Umbilical cord (tissue), 2 donors: ENCODE data around the gene ZSWIM4. TPM values are rescaled to one million over a fixed set of nuclear protein-coding genes. Genes with fewer than 3 reads are reported as not detected.
A peak's percentile ranks its signal among the peaks of the same experiment; 100 is the strongest.
"Not testable (repeated sequence)": the region's sequence is repeated elsewhere in the genome, so short reads cannot be mapped to it uniquely, and the experiment has no call there.

Experiments used
- DNase-seq: peaks from one replicate; pipeline ENCODE4 v3.0.0-alpha.2; 2015; ENCODE audit warnings: low spot score
- total RNA-seq: library from RNA; depleted of rRNA; stranded (reverse); fragments of >200 nt; gene quantifications from one replicate; pipeline ENCODE4 v1.2.3, GENCODE V29; 2014; ENCODE audit warnings: low replicate concordance; ENCODE audit not compliant: insufficient read depth

ZSWIM4 gene
- total RNA-seq, 1 donor from 2014 or later = 2.9 TPM

DNA sequence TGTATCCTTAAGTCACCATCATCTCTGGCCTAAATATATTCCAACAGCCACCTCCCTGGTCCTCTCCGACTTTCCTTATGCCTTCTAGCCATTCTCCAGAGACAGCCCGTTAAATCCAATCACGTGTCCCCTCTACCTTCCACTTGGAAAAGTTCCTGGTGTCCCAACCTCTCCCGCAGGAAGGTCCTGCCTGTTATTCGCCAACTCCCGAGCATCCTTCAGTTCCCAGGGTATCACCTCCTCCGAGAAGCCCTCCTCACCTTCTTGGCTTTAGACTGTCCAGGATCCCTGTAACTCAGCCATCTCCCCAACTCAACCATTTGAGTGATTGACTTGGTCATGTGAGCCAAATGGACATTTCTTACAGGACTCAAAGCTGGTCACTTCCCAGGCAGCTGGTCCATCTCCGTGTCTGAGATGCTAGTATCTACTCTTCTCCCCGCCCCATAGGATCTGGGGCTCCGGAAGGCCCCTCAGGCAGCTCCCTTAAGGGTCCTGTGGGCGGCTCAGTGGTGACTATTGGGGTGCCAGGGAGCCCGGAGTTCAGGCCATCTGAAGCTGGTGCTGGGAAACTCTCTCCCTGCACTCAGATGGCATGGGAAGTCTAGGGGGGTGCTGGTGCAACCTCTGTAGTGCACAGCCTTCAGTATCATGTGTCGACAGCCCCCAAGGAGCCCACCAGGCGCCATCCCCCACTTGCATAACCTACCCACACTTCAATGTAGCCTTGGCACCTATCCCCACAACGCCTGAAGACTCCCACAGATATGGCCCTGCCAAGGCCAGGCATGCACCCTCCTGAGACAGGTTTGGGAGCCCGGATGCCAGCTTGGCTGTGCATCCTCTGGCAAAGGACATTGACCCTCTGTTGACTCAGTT is 53.8 kb downstream of the ZSWIM4 start:
- no peak for DNase-seq

DNA sequence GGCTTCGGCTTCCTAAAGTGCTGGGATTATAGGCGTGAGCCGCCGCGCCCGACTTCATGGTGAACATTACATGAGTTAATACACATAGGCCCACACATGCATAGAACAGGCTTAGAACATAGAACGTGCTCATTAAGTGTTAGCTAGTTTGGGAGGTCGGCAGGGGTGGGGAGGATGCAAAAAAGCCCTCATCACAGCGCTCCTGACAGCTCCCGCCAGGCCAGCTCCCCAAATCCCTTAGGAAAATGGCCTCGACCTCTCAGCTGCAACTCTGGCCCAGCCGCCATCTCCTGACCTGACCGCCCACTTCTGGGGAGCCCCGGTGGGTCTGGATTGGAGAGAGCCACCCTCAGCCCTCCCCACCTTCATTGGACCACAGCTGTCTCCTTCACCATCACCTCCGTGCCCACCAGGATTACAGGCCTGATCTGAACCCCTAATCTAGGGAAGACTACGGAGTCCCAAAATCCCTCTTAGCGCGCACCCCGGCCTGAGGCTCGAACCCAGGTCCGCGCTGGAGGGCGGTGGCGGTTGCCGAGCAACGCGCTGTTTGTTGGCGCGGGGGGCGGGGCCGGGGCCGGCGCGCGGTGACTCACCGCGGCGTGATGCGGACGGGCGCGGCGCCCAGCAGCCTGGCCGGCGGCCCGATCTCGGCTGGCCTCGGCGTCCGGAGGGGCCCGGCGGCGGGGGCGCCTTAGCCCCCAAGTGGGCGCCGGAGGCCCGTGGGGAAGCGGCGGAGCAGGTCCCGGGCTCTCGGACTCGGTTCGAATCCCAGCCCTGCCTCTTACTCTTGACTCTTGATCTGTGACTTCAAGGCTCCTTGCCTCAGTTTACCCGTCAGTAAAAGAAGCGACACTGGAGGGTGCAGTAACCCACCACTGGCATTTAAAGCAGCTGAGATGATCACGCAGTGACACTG is 55.0 kb downstream of the ZSWIM4 start:
- DNase-seq = peak; percentile 87

GRCh38 chr19:13850910-13851733 is 55.9 kb downstream of the ZSWIM4 start:
- peak; percentile 90 for DNase-seq

GRCh38 chr19:13851734-13852114 is 56.5 kb downstream of the ZSWIM4 start:
- not testable (repeated sequence) for DNase-seq

DNA sequence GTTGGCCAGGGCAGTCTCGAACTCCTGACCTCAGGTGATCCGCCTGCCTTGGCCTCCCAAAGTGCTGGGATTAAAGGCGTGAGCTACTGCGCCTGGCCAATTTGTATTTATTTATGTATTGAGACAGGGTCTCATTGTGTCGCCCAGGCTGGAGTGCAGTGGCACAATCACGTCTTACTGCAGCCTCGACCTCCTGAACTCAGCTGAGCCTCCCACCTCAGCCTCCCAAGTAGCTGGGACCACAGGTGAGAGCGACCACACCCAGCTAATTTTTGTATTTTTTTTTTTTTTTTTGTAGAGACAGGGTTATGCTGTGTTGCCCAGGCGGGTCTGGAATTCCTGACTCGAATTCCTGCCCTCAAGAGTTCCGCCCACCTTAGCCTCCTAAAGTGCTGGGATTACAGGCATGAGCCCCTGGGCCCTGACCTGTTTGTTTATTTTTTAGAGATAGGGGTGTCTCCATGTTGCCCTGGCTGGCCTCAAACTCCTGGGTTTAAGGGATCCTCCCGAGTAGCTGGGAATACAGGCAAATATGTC is 57.0 kb downstream of the ZSWIM4 start:
- DNase-seq = not testable (repeated sequence)

DNA sequence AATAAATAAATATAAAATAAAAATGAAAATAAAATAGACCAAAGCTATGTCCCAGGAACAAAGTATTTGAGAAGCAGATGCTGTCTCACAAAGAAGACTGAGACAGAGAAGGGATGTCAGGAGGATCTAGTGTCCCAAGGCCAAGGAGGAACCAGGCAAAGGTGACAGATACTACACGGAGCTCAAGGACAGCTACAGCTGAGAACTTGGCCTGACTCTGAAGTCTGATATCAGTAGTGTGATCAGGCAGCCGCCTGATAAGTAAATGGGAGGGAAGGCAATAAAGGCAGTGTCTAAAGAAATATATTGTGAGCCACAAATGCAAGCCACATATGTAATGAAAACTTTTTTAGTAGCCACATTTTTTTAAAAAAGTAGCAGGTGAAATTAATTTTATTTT is 61.3 kb downstream of the ZSWIM4 start:
- no peak for DNase-seq

GRCh38 chr19:13859361-13859880 is 64.2 kb downstream of the ZSWIM4 start:
- no peak for DNase-seq

- no peak for DNase-seq
Observed at GRCh38 chr19:13860679-13861391, 65.6 kb downstream of the ZSWIM4 start.

DNA sequence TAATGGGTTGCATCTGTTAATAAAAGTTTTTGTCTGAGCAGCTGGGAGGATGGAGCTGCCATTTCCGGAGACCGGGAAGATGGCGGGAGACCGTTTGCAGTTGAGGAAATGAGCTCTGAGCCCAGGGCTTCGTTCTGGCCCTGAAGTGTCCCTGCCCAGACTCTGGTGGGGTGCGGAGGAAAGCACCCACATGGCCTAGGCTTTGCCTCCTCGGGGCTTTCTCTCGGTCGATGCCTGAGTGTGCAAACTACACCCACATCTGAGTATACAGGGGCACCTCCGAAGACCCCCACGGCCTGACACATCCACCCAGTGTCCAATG is 66.1 kb downstream of the ZSWIM4 start:
- no peak for DNase-seq

GRCh38 chr19:13861714-13862531 is 66.7 kb downstream of the ZSWIM4 start:
- DNase-seq = peak; percentile 96

DNA sequence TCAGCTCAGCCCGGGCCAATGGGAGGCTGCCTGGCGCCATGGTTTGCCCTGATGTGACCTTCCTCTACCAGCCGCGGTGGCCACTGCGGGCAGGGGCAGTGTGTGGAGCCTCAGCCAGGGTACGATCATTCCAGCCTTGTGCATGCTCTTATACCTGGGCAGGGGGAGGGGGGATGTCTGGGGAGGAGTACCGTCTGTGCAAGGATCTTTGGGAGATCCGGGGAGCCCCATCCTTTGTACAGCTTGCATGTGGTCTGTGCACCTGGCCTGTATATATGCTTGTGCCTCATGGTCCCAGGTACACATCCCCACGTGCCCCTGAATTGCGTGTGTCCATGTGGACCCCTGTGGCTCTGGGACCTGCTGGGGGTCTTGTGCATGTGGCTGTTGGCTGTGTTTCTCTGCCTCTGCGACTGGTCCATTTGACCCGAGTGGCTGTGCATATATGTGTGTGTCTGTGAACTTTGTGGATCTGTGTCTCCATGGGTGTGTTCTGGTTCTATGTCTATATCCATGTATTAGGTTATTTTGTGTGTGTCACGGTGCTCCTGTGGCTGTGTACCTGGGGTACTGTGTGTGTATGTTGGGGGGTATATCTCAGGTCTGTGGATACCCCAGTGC is 68.9 kb downstream of the ZSWIM4 start:
- DNase-seq = no peak

- DNase-seq = no peak
Observed at GRCh38 chr19:13864667-13865570, 69.7 kb downstream of the ZSWIM4 start.

- DNase-seq = no peak
Observed at GRCh38 chr19:13865571-13866462, 70.6 kb downstream of the ZSWIM4 start.

- DNase-seq = no peak
Observed at GRCh38 chr19:13866463-13867046, 71.3 kb downstream of the ZSWIM4 start.

- no peak for DNase-seq
Observed at GRCh38 chr19:13868663-13869062, 73.4 kb downstream of the ZSWIM4 start.

DNA sequence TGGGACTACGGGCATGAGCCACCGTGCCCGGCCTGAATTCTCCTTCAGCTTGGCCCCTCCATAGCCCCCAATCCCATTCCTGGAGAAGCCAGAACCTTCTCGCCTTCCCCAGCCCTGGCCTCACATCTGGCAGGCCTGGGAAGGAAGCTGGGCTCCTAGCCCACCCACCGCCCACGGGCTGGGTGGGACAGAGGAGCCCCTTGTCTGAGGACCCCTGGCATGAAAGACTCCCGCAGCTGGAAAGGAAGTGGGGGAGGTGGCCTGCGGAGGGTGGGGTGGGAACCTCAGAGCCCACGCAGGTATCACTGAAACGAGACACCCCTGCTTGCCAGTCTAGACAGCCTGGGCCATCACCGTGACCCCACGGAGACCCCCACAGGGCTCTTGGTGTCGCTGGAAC is 74.0 kb downstream of the ZSWIM4 start:
- no peak for DNase-seq

- no peak for DNase-seq
Observed at GRCh38 chr19:13870873-13871272, 75.6 kb downstream of the ZSWIM4 start.
